ENCODE measurements around the gene SRPRA. TPM values are rescaled to one million over a fixed set of nuclear protein-coding genes. Genes with fewer than 3 reads are reported as not detected.

SRPRA gene
- total and polyA plus RNA-seq, 10 of the 15 experiments (the other 5 are each of a cell fraction or from before 2014, with no cell fraction given): 29.6 to 131 (median 92.8) TPM

DNA sequence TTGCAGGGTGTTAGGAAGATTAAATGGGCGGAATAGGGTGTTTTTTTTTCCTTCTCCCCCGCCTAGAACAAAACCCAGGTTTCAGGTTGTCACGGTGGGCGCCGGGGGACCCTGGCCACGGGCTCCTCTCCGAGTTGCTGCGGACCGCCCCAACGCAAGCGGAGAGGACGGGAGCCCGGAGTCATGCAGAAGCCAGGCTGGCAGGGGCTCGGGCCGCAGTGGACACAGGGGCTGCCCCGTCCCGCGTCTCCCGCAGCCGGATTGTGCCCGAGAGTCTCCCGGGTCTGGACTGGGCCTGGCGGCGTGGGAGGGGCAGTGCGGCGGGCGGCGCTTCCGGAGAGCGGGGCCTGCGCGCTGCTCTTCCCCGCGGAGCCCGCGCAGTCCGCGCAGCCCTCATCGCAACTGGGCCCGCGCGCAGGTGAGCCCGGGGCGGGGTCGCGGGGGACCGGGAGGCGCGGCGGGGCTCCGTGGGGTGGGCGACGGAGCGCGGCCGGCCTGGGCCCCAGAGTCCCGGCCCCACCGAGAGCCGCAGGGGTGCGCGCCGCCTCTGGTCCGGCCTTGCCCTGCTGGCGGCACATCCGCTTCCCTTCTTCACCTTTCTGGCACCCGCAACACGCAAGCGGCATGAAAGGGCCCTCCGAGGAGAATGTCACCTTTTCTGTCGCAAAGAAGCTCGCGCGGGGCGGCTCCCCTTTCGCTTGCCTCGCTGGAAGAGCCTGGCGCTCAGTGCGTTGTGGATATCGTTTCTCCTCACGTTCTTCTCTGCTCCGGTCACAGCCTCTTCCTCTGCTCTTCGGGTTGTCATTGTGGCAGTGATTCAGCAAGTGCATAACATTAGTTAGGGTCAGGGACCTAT, 14.3 kb upstream of the SRPRA start, which contains the start of gene TIRAP (continued):
- TF ChIP-seq, protein P1, sequence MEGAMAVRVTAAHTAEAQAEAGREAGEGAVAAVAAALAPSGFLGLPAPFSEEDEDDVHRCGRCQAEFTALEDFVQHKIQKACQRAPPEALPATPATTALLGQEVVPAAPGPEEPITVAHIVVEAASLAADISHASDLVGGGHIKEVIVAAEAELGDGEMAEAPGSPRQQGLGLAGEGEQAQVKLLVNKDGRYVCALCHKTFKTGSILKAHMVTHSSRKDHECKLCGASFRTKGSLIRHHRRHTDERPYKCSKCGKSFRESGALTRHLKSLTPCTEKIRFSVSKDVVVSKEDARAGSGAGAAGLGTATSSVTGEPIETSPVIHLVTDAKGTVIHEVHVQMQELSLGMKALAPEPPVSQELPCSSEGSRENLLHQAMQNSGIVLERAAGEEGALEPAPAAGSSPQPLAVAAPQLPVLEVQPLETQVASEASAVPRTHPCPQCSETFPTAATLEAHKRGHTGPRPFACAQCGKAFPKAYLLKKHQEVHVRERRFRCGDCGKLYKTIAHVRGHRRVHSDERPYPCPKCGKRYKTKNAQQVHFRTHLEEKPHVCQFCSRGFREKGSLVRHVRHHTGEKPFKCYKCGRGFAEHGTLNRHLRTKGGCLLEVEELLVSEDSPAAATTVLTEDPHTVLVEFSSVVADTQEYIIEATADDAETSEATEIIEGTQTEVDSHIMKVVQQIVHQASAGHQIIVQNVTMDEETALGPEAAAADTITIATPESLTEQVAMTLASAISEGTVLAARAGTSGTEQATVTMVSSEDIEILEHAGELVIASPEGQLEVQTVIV (IDR thresholded peaks at IDR 0.05; ENCODE audit: borderline replicate concordance, partially characterized antibody): no peak
- TF ChIP-seq ZZZ3 (IDR thresholded peaks at IDR 0.05; ENCODE audit: control insufficient read depth, insufficient read length, low read depth) (no peak), BRCA1 (IDR thresholded peaks at IDR 0.05; ENCODE audit: low read depth, low read length) (no peak), POLR2AphosphoS5 (IDR thresholded peaks at IDR 0.05; ENCODE audit: low read length) (peak; percentile 21; the same call in 1 of the 2 replicates), FOS (IDR thresholded peaks at IDR 0.05; ENCODE audit: borderline replicate concordance, extremely low read depth, insufficient read length) (no peak), ASH2L (IDR thresholded peaks at IDR 0.05; ENCODE audit: borderline replicate concordance, low read depth) (no peak), MXI1 (IDR thresholded peaks at IDR 0.05; ENCODE audit: low read depth, low read length) (no peak)

DNA sequence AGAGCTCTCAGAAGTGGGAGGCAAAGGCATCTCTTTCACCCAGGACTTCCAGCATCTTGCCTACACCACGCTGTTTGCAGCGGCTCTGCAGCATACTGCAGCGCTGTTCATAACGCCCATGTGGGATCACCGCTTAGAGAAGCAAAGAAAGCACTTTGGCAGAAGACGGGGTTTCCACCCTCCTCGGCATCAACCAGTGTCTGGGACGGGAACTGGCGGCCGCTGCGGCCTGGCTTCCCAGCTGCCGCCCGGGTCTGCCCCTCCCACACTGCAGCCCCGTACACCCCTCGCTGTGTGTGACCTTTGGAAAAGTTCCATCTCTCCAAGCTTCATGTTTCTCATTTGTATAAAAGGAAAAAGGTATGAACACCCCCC, 13.7 kb upstream of the SRPRA start:
- Histone ChIP-seq H3K27ac (ENCODE audit: control insufficient read depth, insufficient read depth) (no peak overlapping the region; the same call in 1 of the 2 replicates), H3K9me3 (replicated peaks; ENCODE audit: control insufficient read depth, insufficient read depth, low read length) (no peaks in the 10 kb centered on the region), H3K4me1 (ENCODE audit: control insufficient read depth, insufficient read depth, low read length) (peaks cover 22% of the 10 kb centered on the region), H4K20me1 (ENCODE audit: control insufficient read depth, insufficient read depth) (no peaks in the 10 kb centered on the region), H2AFZ (ENCODE audit: control insufficient read depth, low read depth, low read length) (peak overlapping the region; percentile 90), H3K79me2 (ENCODE audit: control insufficient read depth, insufficient read depth, low read length) (peaks cover 6% of the 10 kb centered on the region), H3K4me2 (ENCODE audit: control insufficient read depth, insufficient read depth) (peak overlapping the region; percentile 89), H3K9ac (ENCODE audit: control insufficient read depth, insufficient read depth, low read length) (peak overlapping the region; percentile 84), H3K36me3 (ENCODE audit: control insufficient read depth in 2 of 2, insufficient read depth in 2 of 2, low read length in 1 of 2) (peaks cover 3% of the 10 kb centered on the region in 2 experiments; a peak in 2 of 4 replicates), H3K27me3 (replicated peaks in 1 of 2; ENCODE audit: control insufficient read depth in 2 of 2, insufficient read depth in 2 of 2, low read length in 1 of 2) (no peaks in the 10 kb centered on the region), H3K4me3 (peak overlapping the region; percentile 96)
- intact Hi-C loops (cut with micrococcal nuclease; ENCODE audit: unreplicated experiment): no loop called here
- ChIA-PET SMC1A (ENCODE audit: uncharacterized antibody, unreplicated experiment) (interaction anchor here (1.0 to 1.8 kb wide), 2 partner anchors 10 to 20 kb away, joined by 4 to 6 read pairs; no protein-coding TSS in a partner anchor), CTCF (interaction anchor here (0.6 to 1.8 kb wide), 6 partner anchors 17 to 985 kb away, joined by 3 to 5 read pairs (median 4); partner anchors contain the start of gene DCPS), POLR2A (interaction anchor here (0.7 to 2.5 kb wide), 4 partner anchors 13 to 764 kb away, joined by 3 to 10 read pairs (median 6); partner anchors contain the start of genes FOXRED1 and SRPRA), RAD21 (ENCODE audit: unreplicated experiment) (interaction anchor here (0.7 kb wide), 1 partner anchor 61 kb away, joined by 3 read pairs; no protein-coding TSS in a partner anchor)
- no peak for FAIRE-seq
- no TSS peak for BruUV-seq (replicated peaks)
- in situ Hi-C loops (cut with MboI): no loop called here
- 17% methylated on average over 15 of the region's 15 CpGs for WGBS (ENCODE audit: insufficient coverage, insufficient replicate concordance, low lambda C conversion rate, missing lambda C conversion rate)
- DNase-seq (ENCODE audit: low read depth, low spot score): no peak
- ATAC-seq: peak; percentile 51
- TF ChIP-seq ESRRA (IDR thresholded peaks at IDR 0.05; ENCODE audit: low read length) (no peak), SUPT20H (IDR thresholded peaks at IDR 0.05; ENCODE audit: borderline replicate concordance, control insufficient read depth, low read depth, low read length) (no peak), SRF (IDR thresholded peaks at IDR 0.05; ENCODE audit: low read depth in 2 of 2, low read length in 2 of 2) (no peak), KDM1A (IDR thresholded peaks at IDR 0.05; ENCODE audit: borderline replicate concordance) (no peak), TAF1 (IDR thresholded peaks at IDR 0.05; ENCODE audit: borderline replicate concordance, low read depth, low read length) (no peak), BHLHE40 (IDR thresholded peaks at IDR 0.05; ENCODE audit: borderline replicate concordance in 1 of 2, low read depth in 2 of 2, low read length in 1 of 2) (no peak), CBX5 (IDR thresholded peaks at IDR 0.05; ENCODE audit: low read depth) (no peak)
- TF ChIP-seq, protein P2, sequence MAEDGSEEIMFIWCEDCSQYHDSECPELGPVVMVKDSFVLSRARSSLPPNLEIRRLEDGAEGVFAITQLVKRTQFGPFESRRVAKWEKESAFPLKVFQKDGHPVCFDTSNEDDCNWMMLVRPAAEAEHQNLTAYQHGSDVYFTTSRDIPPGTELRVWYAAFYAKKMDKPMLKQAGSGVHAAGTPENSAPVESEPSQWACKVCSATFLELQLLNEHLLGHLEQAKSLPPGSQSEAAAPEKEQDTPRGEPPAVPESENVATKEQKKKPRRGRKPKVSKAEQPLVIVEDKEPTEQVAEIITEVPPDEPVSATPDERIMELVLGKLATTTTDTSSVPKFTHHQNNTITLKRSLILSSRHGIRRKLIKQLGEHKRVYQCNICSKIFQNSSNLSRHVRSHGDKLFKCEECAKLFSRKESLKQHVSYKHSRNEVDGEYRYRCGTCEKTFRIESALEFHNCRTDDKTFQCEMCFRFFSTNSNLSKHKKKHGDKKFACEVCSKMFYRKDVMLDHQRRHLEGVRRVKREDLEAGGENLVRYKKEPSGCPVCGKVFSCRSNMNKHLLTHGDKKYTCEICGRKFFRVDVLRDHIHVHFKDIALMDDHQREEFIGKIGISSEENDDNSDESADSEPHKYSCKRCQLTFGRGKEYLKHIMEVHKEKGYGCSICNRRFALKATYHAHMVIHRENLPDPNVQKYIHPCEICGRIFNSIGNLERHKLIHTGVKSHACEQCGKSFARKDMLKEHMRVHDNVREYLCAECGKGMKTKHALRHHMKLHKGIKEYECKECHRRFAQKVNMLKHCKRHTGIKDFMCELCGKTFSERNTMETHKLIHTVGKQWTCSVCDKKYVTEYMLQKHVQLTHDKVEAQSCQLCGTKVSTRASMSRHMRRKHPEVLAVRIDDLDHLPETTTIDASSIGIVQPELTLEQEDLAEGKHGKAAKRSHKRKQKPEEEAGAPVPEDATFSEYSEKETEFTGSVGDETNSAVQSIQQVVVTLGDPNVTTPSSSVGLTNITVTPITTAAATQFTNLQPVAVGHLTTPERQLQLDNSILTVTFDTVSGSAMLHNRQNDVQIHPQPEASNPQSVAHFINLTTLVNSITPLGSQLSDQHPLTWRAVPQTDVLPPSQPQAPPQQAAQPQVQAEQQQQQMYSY (CRISPR knock-in tag; IDR thresholded peaks at IDR 0.05): no peak

Data from GM12878 (cell line).